HG03064 (cell line): ENCODE measurements around the gene HGS.

ENCODE experiments used
- ATAC-seq: cut with Tn5 transposase; IDR thresholded peaks from one replicate; pipeline ENCODE4 v1.9.1; 2021; ENCODE audit warnings: low read depth; ENCODE audit not compliant: unreplicated experiment

Gene HGS, protein sequence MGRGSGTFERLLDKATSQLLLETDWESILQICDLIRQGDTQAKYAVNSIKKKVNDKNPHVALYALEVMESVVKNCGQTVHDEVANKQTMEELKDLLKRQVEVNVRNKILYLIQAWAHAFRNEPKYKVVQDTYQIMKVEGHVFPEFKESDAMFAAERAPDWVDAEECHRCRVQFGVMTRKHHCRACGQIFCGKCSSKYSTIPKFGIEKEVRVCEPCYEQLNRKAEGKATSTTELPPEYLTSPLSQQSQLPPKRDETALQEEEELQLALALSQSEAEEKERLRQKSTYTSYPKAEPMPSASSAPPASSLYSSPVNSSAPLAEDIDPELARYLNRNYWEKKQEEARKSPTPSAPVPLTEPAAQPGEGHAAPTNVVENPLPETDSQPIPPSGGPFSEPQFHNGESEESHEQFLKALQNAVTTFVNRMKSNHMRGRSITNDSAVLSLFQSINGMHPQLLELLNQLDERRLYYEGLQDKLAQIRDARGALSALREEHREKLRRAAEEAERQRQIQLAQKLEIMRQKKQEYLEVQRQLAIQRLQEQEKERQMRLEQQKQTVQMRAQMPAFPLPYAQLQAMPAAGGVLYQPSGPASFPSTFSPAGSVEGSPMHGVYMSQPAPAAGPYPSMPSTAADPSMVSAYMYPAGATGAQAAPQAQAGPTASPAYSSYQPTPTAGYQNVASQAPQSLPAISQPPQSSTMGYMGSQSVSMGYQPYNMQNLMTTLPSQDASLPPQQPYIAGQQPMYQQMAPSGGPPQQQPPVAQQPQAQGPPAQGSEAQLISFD

GRCh38 chr17:81683584-81684441 is at the start of gene HGS, which contains the start of gene ARL16:
TSS of gene HGS (plus strand) at chr17:81684011. CDS start at chr17:81684067, 56 bp downstream.
TSS of gene ARL16 (minus strand) at chr17:81683797. CDS start at chr17:81683753, 44 bp downstream.
- ATAC-seq = peak; percentile 72

DNA sequence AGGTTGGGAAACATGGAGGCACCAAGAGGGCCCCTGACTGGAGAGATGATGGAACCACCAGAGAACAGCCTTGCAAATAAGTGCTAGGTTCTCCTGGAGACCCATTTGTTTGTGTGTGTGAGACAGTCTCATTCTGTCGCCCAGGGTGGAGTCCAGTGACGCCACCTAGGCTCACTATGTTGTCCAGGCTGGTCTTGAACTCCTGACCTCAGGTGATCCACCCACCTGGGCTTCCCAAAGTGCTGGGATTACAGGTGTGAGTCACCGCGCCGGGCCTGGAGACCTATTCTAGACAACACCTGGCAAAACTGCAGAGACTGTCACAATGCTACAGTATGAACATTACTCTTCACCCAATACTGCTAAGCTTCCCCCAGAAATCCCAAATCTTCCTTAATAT is 48.4 kb upstream of the HGS start:
- no peak for ATAC-seq

DNA sequence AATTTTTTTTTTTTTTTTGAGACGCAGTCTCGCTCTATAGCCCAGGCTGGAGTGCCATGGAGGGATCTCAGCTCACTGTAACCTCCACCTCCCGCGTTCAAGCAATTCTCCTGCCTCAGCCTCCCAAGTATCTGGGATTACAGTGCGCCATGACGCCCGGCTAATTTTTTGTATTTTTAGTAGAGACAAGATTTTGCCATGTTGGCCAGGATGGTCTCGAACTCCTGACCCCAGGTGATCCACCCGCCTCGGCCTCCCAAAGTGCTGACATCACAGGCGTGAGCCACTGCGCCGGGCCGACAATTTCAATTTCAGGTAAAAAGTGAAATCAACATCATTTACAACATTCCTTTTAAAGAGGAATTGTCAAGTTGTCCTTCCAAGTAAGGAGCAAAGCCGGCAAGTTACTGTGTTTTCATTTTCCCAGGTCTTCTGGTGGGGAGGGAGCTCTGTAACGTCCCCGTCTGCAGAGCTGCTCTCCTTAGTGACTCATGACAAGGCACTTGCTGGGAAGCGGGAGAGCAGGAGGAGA is 47.8 kb upstream of the HGS start:
- no peak for ATAC-seq

DNA sequence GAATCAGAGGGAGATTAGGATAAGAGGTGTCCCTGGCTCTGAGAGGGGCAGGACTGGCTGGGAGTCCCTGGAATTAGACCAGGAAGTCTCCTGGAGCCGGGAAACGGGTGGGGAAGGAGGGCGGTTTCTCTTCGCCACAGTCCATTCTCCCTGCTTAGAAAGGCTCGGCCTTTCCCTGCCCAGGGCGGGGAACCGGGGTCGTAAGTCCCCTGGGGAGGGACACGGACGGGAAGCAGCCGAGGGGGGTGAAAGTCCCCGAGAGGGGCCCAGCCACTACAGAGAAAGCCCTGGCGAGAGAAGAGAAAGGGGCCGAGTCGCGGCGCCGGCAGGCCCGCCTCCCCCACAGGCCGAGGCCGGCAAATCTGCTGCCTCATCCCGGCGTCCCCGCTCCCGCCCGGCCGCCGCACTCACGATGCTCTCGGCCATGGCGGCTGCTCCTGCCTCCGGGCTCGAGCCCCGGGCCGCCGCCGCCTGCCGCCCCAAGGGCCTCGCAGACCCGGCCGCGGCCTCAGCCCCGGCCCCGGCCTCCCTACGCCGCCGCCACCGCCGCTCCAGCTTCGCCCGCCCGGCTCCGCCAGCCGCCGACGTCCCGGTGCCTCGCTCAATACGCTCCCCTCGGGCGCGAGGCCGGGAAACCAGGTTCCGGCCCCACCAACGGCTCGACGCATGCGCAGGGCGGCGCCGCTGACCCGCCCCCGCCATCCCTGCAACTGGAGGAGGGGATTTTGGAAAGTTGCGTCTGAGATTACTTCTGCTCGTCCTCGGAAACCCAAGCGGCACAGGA is 47.1 kb upstream of the HGS start, which contains the start of the genes NPLOC4 and TSPAN10:
Gene NPLOC4, minus strand, starts transcription at position 608 of the 784 bp plus-strand sequence. Its CDS starts 182 bp downstream, at position 426.
Gene TSPAN10, plus strand, starts transcription at position 692 of the 784 bp plus-strand sequence. CDS start 5,217 bp downstream, outside the sequence.
- ATAC-seq = peak; percentile 72

DNA sequence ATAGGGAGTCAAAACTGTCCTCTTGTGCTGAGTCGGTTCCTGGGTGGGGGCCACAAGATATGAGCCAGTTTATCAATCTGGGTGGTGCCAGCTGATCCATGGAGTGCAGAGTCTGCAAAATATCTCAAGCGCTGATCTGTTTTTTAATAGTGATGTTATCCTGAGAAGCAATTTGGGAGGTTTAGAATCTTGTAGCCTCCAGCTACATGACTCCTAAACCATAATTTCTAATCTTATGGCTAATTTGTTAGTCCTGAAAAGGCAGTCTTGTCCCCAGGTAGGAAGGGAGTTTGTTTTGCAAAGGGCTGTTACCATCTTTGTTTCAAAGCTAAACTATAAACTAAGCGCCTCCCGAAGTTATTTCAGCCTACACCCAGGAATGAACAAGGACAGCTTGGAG is 45.1 kb upstream of the HGS start:
- ATAC-seq = no peak

- no peak for ATAC-seq
These were observed 43.8 kb upstream of the HGS start for GRCh38 chr17:81640011-81640410.

DNA sequence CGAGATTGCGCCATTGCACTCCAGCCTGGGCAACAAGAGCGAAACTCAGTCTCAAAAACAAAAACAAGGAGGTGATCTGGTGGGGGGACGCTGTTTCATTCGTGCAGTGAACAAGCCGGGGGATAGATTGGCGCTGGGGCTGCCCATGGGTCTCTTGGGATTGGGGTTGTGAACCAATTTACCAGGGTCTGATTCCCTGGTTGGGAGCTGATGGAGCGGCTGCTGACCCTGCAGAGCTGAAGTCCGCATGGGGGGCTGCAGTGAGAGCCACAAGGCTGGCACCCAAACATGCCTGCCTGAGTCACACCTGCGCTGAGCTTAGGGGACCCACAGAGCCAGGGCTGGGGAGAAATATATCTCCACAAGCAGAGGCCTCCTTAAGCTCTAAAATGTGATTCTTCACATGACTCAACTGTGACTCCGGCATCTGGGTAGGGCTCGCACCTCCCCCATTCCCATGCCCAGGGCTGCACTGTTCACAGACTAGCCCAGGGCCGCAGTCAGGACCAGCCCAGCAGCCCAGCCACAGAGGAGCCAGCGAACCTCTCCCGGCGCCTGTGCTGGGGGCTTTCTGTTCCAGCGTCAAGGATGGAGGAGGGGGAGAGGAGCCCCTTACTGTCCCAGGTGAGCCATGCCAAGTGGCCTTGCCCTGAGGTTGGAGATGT is 41.9 kb upstream of the HGS start:
- ATAC-seq = no peak

DNA sequence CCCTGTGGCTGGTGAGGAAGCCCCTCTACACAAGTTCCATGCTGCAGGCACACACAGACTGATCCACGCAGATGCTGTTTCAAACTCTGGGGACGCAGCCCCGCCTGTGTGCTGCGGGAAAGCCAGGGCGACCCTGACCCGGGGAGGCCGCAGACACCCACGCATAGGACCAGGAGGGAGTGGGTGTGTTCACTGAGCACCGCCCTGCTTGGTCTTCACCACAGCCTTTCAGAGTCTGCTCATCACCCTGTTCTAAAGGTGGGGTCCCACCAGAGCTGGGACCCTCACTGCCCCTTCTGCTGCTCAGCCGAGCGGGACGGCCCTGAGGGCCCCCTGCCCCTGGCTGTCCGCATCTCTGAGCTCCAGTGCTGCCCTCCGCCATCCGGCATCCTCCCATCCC is 39.3 kb upstream of the HGS start:
- ATAC-seq = no peak

- ATAC-seq = no peak
These were observed 38.5 kb upstream of the HGS start for GRCh38 chr17:81644976-81645952.

GRCh38 chr17:81646869-81647600 is 36.8 kb upstream of the HGS start:
- ATAC-seq = no peak

DNA sequence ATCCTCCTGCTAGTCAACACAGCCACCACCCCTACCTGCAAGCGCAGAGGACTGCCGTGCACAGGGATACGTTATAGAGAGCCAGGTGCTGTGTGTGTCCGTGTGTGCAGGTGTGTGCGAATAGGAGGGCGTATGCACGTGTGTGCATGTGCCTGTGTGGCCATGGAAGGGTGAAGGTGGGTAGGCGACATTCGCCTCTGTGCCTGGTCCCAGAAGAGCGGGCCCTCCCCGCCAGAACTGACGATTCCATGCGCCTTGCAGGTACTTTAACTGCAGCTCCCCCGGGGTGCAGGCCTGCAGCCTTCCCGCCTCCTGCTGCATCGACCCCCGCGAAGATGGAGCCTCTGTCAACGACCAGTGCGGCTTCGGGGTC is 36.2 kb upstream of the HGS start:
- no peak for ATAC-seq

- ATAC-seq = no peak
These were observed 35.7 kb upstream of the HGS start for GRCh38 chr17:81648013-81648706.

- ATAC-seq = no peak
These were observed 35.1 kb upstream of the HGS start for GRCh38 chr17:81648707-81649085.

DNA sequence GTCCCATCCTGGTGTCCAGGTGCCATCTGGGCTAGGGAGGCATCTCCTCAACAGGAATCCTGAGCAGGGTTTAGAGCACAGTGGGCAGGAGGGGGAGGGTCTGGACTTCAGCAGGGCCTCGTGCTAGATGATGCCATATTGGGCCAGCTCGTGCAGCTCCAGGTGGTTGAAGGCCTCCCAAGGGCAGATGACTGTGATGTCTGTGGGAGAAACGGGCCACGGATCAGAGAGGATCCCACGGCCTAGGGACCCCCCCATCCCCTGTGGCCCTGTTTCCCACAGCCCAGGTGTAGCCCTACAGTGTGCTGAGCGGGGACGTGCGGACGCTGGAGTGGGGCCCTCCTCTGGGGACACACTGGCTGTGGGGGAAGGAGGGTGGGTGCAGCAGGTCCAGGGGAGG is 32.9 kb upstream of the HGS start:
- no peak for ATAC-seq

DNA sequence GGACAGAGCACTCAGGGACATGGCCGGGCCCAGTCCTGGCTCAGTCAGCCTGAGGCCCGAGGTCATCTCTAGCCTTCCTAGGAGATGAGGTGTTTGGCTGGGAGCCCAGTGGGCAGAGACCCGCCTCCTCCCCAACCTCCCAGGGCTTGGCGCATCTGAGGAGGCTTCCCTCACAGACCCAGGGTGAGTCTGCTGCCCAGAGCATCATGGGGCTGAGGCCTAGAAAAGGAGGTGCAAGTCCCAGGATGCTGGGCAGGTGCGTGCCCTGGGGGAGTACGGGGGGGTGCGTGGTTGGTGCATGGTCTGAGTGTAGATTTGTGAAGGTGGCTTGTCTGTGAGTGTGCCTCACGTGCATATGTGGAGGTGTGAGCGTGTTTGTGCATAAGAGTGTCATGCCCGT is 32.1 kb upstream of the HGS start:
- ATAC-seq = no peak

DNA sequence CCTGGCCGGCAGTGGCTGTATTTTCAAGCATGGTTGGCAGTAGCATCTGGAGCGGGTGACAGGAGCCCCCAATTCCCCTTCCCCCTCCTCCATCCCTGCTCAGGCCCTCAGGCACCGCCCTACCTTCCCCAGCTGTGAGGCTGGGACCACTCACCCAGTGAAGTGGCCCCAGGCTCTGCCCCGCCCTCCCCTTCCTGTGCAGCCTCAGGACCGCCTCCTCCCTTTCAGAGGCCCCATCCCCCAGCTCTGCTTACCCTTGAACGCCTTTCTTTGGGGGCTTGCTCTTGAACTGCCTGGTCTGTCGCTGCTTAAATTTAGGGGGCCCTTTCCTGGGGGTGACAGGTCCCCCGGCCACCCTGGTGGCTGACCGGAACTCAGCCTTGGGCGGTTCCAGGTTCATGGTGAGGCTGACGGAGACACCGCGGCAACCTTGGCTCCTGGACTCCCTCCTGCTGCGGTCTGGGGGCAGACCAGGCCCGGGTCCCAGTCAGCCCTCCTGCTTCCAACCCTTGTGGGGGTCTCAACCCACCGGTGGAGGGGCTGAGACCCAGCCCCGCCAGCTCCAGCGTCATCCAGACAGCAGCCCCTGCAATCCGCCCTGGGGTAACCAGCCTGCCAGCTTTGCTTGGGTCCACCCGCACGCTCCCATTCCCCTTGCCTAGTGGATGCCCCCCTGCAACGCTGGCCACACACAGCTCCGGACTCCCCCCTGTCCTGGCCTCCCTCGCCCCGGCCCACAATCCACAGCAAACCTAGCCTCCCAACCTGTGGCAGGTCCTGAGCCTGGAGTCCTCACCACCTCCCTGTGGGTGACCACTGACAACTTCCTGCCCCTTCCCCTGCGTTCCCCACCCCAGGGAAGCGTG is 30.7 kb upstream of the HGS start:
- ATAC-seq = no peak
